Neural cell (in vitro differentiated cells): ENCODE measurements around the gene SLC18A2. TPM values are rescaled to one million over a fixed set of nuclear protein-coding genes. Genes with fewer than 3 reads are reported as not detected.

Experiments
- H2AFZ ChIP-seq: fragments of 200-600, 300-800 bp; sonication (generic), shearing (Covaris generic); 2 replicates; pipeline ENCODE4 v1.6.0; 2014; ENCODE audit warnings: low read depth, mild to moderate bottlenecking, antibody characterized with exemption, low read length, moderate library complexity
- H3F3A ChIP-seq: fragments of 200-600 bp; shearing (Covaris generic); 2 replicates; pipeline ENCODE4 v1.6.1; 2016; ENCODE audit warnings: mild to moderate bottlenecking, moderate library complexity, mixed read lengths, antibody characterized with exemption, low read length; ENCODE audit not compliant: insufficient read depth, poor library complexity, severe bottlenecking
- H3K27ac ChIP-seq: fragments of 200-600, 300-800 bp; sonication (generic), shearing (Covaris generic); 2 replicates; pipeline ENCODE4 v1.5.1; 2014; ENCODE audit warnings: mild to moderate bottlenecking, low read length, moderate library complexity
- H3K27me3 ChIP-seq: fragments of 300-800, 200-600 bp; sonication (generic), shearing (Covaris generic); 2 replicates; pipeline ENCODE4 v1.6.0; 2014; ENCODE audit warnings: mild to moderate bottlenecking, low read depth, low read length, moderate library complexity; ENCODE audit not compliant: insufficient read depth
- H3K36me3 ChIP-seq: fragments of 300-800, 200-600 bp; sonication (generic), shearing (Covaris generic); 2 replicates; pipeline ENCODE4 v1.5.1; 2014; ENCODE audit warnings: mild to moderate bottlenecking, antibody characterized with exemption, low read length, moderate library complexity; ENCODE audit not compliant: insufficient read depth
- H3K4me2 ChIP-seq: fragments of 300-800, 200-600 bp; sonication (generic), shearing (Covaris generic); 2 replicates; pipeline ENCODE4 v1.6.0; 2014; ENCODE audit warnings: mild to moderate bottlenecking, low read length
- H3K4me3 ChIP-seq: fragments of 300-800, 200-600 bp; sonication (generic), shearing (Covaris generic); 2 replicates; pipeline ENCODE4 v1.5.1; 2014; ENCODE audit warnings: mild to moderate bottlenecking, low read length, moderate library complexity
- H3K79me2 ChIP-seq: fragments of 200-600 bp; shearing (Covaris generic); replicated peaks from 2 replicates; pipeline ENCODE4 v1.6.0; 2014; ENCODE audit warnings: mild to moderate bottlenecking, low read length, moderate library complexity; ENCODE audit not compliant: insufficient read depth
- H3K9ac ChIP-seq: fragments of 300-800, 200-600 bp; sonication (generic), shearing (Covaris generic); 2 replicates; pipeline ENCODE4 v1.6.1; 2016; ENCODE audit warnings: mild to moderate bottlenecking, low read length, mixed read lengths
- H3K9me2 ChIP-seq: fragments of 200-600 bp; shearing (Covaris generic); 2 replicates; pipeline ENCODE4 v1.6.1; 2016; ENCODE audit warnings: mild to moderate bottlenecking, low read length, mixed read lengths; ENCODE audit not compliant: insufficient read depth
- H3K9me3 ChIP-seq: fragments of 200-600, 300-800 bp; sonication (generic), shearing (Covaris generic); 2 replicates; pipeline ENCODE4 v1.6.1; 2016; ENCODE audit warnings: mild to moderate bottlenecking, mixed run types, low read length, moderate library complexity, mixed read lengths
- H4K20me1 ChIP-seq: fragments of 200-600 bp; shearing (Covaris generic); 2 replicates; pipeline ENCODE4 v1.6.1; 2016; ENCODE audit warnings: mild to moderate bottlenecking, mixed run types; ENCODE audit not compliant: insufficient read depth
- CTCF ChIP-seq: fragments of 450-650 bp; IDR thresholded peaks from 2 replicates; pipeline ENCODE4 v1.5.1; 2014; ENCODE audit warnings: antibody characterized with exemption, mild to moderate bottlenecking, moderate library complexity; ENCODE audit not compliant: poor library complexity, severe bottlenecking
- EP300 ChIP-seq: fragments of 450-650 bp; conservative IDR thresholded peaks from 2 replicates; pipeline ENCODE4 v1.6.1; 2014; ENCODE audit warnings: antibody characterized with exemption, mild to moderate bottlenecking, moderate library complexity; ENCODE audit not compliant: poor library complexity, severe bottlenecking
- EZH2 ChIP-seq: fragments of 200-600, 300-800 bp; shearing (Covaris generic), sonication (generic); IDR thresholded peaks from 2 replicates; pipeline ENCODE4 v1.6.1; 2014; ENCODE audit warnings: antibody characterized with exemption, low read length, borderline replicate concordance, mild to moderate bottlenecking; ENCODE audit not compliant: insufficient read depth, poor library complexity, severe bottlenecking
- MXI1 ChIP-seq: fragments of 450-650 bp; conservative IDR thresholded peaks from 2 replicates; pipeline ENCODE4 v1.6.1; 2014; ENCODE audit warnings: antibody characterized with exemption, mild to moderate bottlenecking; ENCODE audit not compliant: poor library complexity, severe bottlenecking
- POLR2AphosphoS5 ChIP-seq: IDR thresholded peaks from 2 replicates; pipeline ENCODE4 v1.6.1; 2012
- RAD21 ChIP-seq: fragments of 450-650 bp; conservative IDR thresholded peaks from 2 replicates; pipeline ENCODE4 v1.6.1; 2014; ENCODE audit warnings: antibody characterized with exemption, mild to moderate bottlenecking, moderate library complexity
- REST ChIP-seq: IDR thresholded peaks from 2 replicates; pipeline ENCODE4 v1.6.1; 2012; ENCODE audit warnings: borderline replicate concordance
- SMC3 ChIP-seq: fragments of 450-650 bp; conservative IDR thresholded peaks from 2 replicates; pipeline ENCODE4 v1.6.1; 2014; ENCODE audit warnings: antibody characterized with exemption, mild to moderate bottlenecking, moderate library complexity; ENCODE audit not compliant: poor library complexity
- TAF1 ChIP-seq: IDR thresholded peaks from 2 replicates; pipeline ENCODE4 v1.6.1; 2012; ENCODE audit warnings: low read depth
- polyA plus RNA-seq: library from polyadenylated mRNA; depleted of rRNA; stranded (reverse); fragments of >200 nt; gene quantifications from 2 replicates; pipeline ENCODE4 v1.2.3, GENCODE V29; 2014

Gene SLC18A2
- polyA plus RNA-seq, 1 donor from 2014 or later = 0.05 TPM

DNA sequence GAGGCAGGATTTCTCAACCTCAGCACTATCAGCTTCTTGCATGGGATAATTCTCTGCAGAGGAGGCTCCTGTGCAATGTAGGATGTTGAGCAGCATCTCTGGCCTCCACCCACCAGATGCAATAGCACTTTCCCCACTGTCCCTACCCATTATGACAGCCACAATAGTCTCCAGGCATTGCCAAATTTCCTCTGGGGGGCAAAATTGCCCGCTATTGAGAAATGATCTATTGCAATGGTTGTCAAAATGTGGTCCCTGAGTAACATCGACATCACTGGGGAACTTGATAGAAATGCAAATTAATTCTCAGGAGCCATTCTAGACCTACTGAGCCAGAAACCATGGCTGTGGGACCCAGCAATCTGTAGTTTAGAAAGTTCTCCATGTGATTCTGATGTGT is 36.6 kb upstream of the SLC18A2 start:
- TF ChIP-seq CTCF = no peak
- no peak for TF ChIP-seq POLR2AphosphoS5
- TF ChIP-seq MXI1 = no peak
- no peaks in the 10 kb centered on the region for H4K20me1 ChIP-seq
- H2AFZ ChIP-seq = no peak overlapping the region
- no peaks in the 10 kb centered on the region for H3K36me3 ChIP-seq
- no peak overlapping the region for H3K27ac ChIP-seq
- no peaks in the 10 kb centered on the region for H3K27me3 ChIP-seq
- H3K9me2 ChIP-seq = no peaks in the 10 kb centered on the region
- no peak overlapping the region for H3K4me3 ChIP-seq
- no peak overlapping the region for H3K9ac ChIP-seq
- no peaks in the 10 kb centered on the region for H3F3A ChIP-seq
- H3K9me3 ChIP-seq = no peaks in the 10 kb centered on the region
- no peaks in the 10 kb centered on the region for H3K79me2 ChIP-seq
- H3K4me2 ChIP-seq = no peak overlapping the region

DNA sequence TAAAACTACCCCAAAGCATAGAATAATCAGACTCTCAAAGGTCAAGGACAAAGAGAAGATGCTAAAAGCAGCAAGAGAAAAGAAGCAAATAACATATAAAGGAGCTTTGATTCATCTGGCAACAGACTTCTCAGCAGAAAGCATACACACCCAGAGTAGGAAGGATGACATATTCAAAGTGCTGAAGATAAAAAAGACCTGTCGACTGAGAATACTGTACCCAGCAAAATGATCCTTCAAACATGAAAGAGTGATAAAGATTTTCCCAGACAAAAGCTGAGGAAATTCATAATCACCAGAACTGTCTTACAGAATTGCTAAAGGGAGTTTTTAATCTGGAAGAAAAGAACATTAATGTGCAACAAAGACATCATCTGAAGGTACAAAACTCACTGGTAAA is 28.7 kb upstream of the SLC18A2 start:
- no peak overlapping the region for H3K4me3 ChIP-seq
- no peak overlapping the region for H3K9ac ChIP-seq
- peaks cover 19% of the 10 kb centered on the region for H3K27me3 ChIP-seq
- H3K9me3 ChIP-seq = peaks cover 7% of the 10 kb centered on the region
- H3K27ac ChIP-seq = no peak overlapping the region
- no peaks in the 10 kb centered on the region for H3K36me3 ChIP-seq
- no peak overlapping the region for H2AFZ ChIP-seq
- H3K9me2 ChIP-seq = no peaks in the 10 kb centered on the region
- no peaks in the 10 kb centered on the region for H3K79me2 ChIP-seq
- no peak overlapping the region for H3K4me2 ChIP-seq
- H4K20me1 ChIP-seq = no peaks in the 10 kb centered on the region
- TF ChIP-seq TAF1 = no peak
- TF ChIP-seq RAD21 = no peak
- no peak for TF ChIP-seq SMC3
- no peak for TF ChIP-seq MXI1
- TF ChIP-seq EZH2 = no peak
- no peak for TF ChIP-seq CTCF
- no peak for TF ChIP-seq EP300
- TF ChIP-seq REST = no peak
- no peak for TF ChIP-seq POLR2AphosphoS5
- no peaks in the 10 kb centered on the region for H3F3A ChIP-seq
